SK-N-SH (cell line): ENCODE results near the gene OR7D2. TPM values are rescaled to one million over a fixed set of nuclear protein-coding genes. Genes with fewer than 3 reads are reported as not detected.

Experiments
- CTCF ChIA-PET: fragments of 300-600, 350-600 bp; formaldehyde crosslinking; extraction: SDS; loops from one replicate; lab custom pipeline; 2021; lab: Yijun Ruan, JAX
- POLR2A ChIA-PET: fragments of 350-600 bp; sonication (Branson Sonifier 250); formaldehyde crosslinking; extraction: SDS; loops from one replicate; lab custom pipeline; 2020; ENCODE audit warnings: antibody characterized with exemption, inconsistent platforms; lab: Yijun Ruan, JAX
- DNase-seq: peaks from one replicate; pipeline ENCODE4 v3.0.0; 2012
- H2AFZ ChIP-seq: fragments of 200-600 bp; sonication (generic); 2 replicates; pipeline ENCODE4 v1.8.1; 2016; ENCODE audit warnings: antibody characterized with exemption, mild to moderate bottlenecking, low read depth
- H3F3A ChIP-seq: fragments of 200-600 bp; sonication (generic); replicated peaks from 2 replicates; pipeline ENCODE3; 2016; ENCODE audit warnings: antibody characterized with exemption, mild to moderate bottlenecking; ENCODE audit not compliant: insufficient read depth
- H3K27ac ChIP-seq, 2 experiments: fragments of 200-500 bp in 1 of 2; fragments of 200-600 bp in 1 of 2; sonication (Bioruptor generic) in 1 of 2; sonication (generic), shearing (Covaris generic) in 1 of 2; 2 replicates each; pipeline versions ENCODE4 v1.5.1 to v1.6.1; 2014 to 2016; ENCODE audit warnings: low read depth in 2 of 2, inconsistent platforms in 1 of 2, low read length in 1 of 2, mild to moderate bottlenecking in 1 of 2, mixed read lengths in 1 of 2
- H3K27me3 ChIP-seq: fragments of 200-600 bp; sonication (generic), shearing (Covaris generic); 2 replicates; pipeline ENCODE4 v1.6.1; 2016; ENCODE audit warnings: mixed run types; ENCODE audit not compliant: insufficient read depth
- H3K36me3 ChIP-seq, 2 experiments: fragments of 200-500 bp in 1 of 2; fragments of 200-600 bp in 1 of 2; sonication (Bioruptor generic) in 1 of 2; sonication (generic) in 1 of 2; replicated peaks in 1 of 2; 2 replicates each; pipeline versions ENCODE3 to v1.5.1; 2014 to 2016; ENCODE audit warnings: low read length in 1 of 2, mild to moderate bottlenecking in 1 of 2; ENCODE audit not compliant: insufficient read depth in 2 of 2, control insufficient read depth in 1 of 2
- H3K4me1 ChIP-seq, 2 experiments: fragments of 200-500 bp in 1 of 2; fragments of 200-600 bp in 1 of 2; sonication (Bioruptor generic) in 1 of 2; sonication (generic), shearing (Covaris generic) in 1 of 2; 2 replicates each; pipeline versions ENCODE4 v1.5.1 to v1.6.1; 2014 to 2016; ENCODE audit warnings: low read depth in 1 of 2, low read length in 1 of 2, mixed run types in 1 of 2; ENCODE audit not compliant: insufficient read depth in 2 of 2, control insufficient read depth in 1 of 2
- H3K4me2 ChIP-seq: fragments of 200-600 bp; sonication (generic), shearing (Covaris generic); 2 replicates; pipeline ENCODE4 v1.6.1; 2017; ENCODE audit warnings: mixed run types
- H3K4me3 ChIP-seq, 2 experiments: fragments of 200-500 bp in 1 of 2; fragments of 200-600 bp in 1 of 2; sonication (Bioruptor generic) in 1 of 2; sonication (generic), shearing (Covaris generic) in 1 of 2; 2 replicates each; pipeline versions ENCODE4 v1.5.1 to v1.8.1; 2014 to 2016; ENCODE audit warnings: low read depth in 2 of 2, inconsistent platforms in 1 of 2, low read length in 1 of 2, mild to moderate bottlenecking in 1 of 2, mixed read lengths in 1 of 2, moderate library complexity in 1 of 2
- H3K79me2 ChIP-seq: fragments of 200-600 bp; sonication (generic); 2 replicates; pipeline ENCODE4 v1.8.1; 2017; ENCODE audit warnings: mild to moderate bottlenecking; ENCODE audit not compliant: insufficient read depth
- H3K9ac ChIP-seq: fragments of 200-600 bp; sonication (generic); 2 replicates; pipeline ENCODE4 v1.6.1; 2017; ENCODE audit warnings: mixed run types
- H3K9me2 ChIP-seq: fragments of 200-600 bp; sonication (generic); 2 replicates; pipeline ENCODE4 v1.6.1; 2017; ENCODE audit warnings: mixed run types
- H3K9me3 ChIP-seq: fragments of 200-600 bp; sonication (generic); 2 replicates; pipeline ENCODE4 v1.6.1; 2017; ENCODE audit warnings: mixed run types, mild to moderate bottlenecking, moderate library complexity
- H4K20me1 ChIP-seq: fragments of 200-600 bp; sonication (generic); 2 replicates; pipeline ENCODE4 v1.6.1; 2017; ENCODE audit warnings: mild to moderate bottlenecking, mixed run types; ENCODE audit not compliant: insufficient read depth
- FOSL2 ChIP-seq: IDR thresholded peaks from 2 replicates; pipeline ENCODE4 v1.4.0; 2012; ENCODE audit warnings: low read depth, mild to moderate bottlenecking, moderate library complexity, borderline replicate concordance
- MEF2A ChIP-seq: IDR thresholded peaks from 2 replicates; pipeline ENCODE4 v1.4.0; 2012; ENCODE audit warnings: low read depth, borderline replicate concordance
- NFIC ChIP-seq: IDR thresholded peaks from 2 replicates; pipeline ENCODE4 v1.4.0; 2012; ENCODE audit warnings: borderline replicate concordance
- POLR2AphosphoS5 ChIP-seq: IDR thresholded peaks from 2 replicates; pipeline ENCODE4 v1.6.1; 2012; ENCODE audit warnings: low read depth, low read length
- SIN3A ChIP-seq: IDR thresholded peaks from 2 replicates; pipeline ENCODE4 v1.6.1; 2012; ENCODE audit warnings: low read depth, mild to moderate bottlenecking, low read length, moderate library complexity, borderline replicate concordance
- WGBS: methylation state at CpG from one replicate; pipeline ENCODE4 v1.1.6; 2017; ENCODE audit warnings: low lambda C conversion rate; 5-methylcytosine and 5-hydroxymethylcytosine counted together
- polyA plus RNA-seq, 3 experiments: library from polyadenylated mRNA; depleted of rRNA; stranded (reverse); fragments of >200 nt; gene quantifications; 2 replicates each; pipeline ENCODE4 v1.2.3, GENCODE V29; 2012
- TF ChIP-seq, protein P1 (sequence below): IDR thresholded peaks from 2 replicates; pipeline ENCODE4; 2012

OR7D2 gene
- polyA plus RNA-seq, 1 of the 3 experiments (the other 2 are of a cell fraction): not detected

DNA sequence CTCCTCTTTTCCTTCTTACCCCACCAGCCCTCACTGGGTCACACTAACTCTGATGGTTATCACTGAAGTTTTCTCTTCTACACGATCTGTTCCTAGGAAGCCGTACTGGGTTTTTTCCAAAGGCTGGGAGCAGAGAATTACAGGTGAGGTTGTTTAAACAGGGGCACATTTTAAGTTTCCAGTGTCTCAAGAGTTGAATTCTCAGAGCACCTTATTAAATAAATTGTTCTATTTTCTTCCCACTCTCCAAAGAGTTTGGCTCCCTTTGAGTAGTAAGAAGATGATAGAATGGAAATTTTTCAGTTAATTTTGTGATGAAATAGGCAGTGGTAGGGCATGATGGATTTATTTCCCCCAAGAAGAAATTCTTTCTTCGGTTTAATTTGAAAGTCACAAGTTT is 40.7 kb downstream of the OR7D2 start, which contains the start of gene OR7D4:
Gene OR7D4 (minus strand): TSS at position 101 of the 400 bp plus-strand sequence. CDS start 4,752 bp downstream, outside the sequence.
- Histone ChIP-seq H3K9me2 (no peaks in the 10 kb centered on the region), H3K79me2 (no peaks in the 10 kb centered on the region), H3K27me3 (no peaks in the 10 kb centered on the region), H3K36me3 (no peaks in the 10 kb centered on the region), H3K9me3 (no peaks in the 10 kb centered on the region), H4K20me1 (no peaks in the 10 kb centered on the region), H3K4me3 (no peak within 1 kb of the TSS), H3K9ac (no peak within 1 kb of the TSS), H3K4me1 (no peaks in the 10 kb centered on the region), H2AFZ (no peak within 1 kb of the TSS), H3K27ac (no peak within 1 kb of the TSS), H3K4me2 (no peak within 1 kb of the TSS), H3F3A (no peaks in the 10 kb centered on the region)
- ChIA-PET POLR2A (no interaction called here), CTCF (no interaction called here)
- 0% methylated on average over 3 of the region's 3 CpGs for WGBS
- no peak for DNase-seq
- TF ChIP-seq FOSL2: no peak
- TF ChIP-seq, protein P1, sequence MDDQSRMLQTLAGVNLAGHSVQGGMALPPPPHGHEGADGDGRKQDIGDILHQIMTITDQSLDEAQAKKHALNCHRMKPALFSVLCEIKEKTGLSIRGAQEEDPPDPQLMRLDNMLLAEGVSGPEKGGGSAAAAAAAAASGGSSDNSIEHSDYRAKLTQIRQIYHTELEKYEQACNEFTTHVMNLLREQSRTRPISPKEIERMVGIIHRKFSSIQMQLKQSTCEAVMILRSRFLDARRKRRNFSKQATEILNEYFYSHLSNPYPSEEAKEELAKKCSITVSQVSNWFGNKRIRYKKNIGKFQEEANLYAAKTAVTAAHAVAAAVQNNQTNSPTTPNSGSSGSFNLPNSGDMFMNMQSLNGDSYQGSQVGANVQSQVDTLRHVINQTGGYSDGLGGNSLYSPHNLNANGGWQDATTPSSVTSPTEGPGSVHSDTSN: no peak
- no peak for TF ChIP-seq MEF2A
- TF ChIP-seq NFIC: no peak
- TF ChIP-seq POLR2AphosphoS5: no peak
- no peak for TF ChIP-seq SIN3A

Other genes with a start within 250 kb of the OR7D2 start
- gene MUC16, start 168.6 kb upstream of the OR7D2 start, polyA plus RNA-seq (2012; rRNA removed): not detected in 2 replicates
- gene OR1M1, start 91.9 kb upstream of the OR7D2 start, polyA plus RNA-seq (2012; rRNA removed): not detected in 2 replicates
- gene OR7G2, start 71.5 kb upstream of the OR7D2 start, polyA plus RNA-seq (2012; rRNA removed): not detected in 2 replicates
- gene OR7G1, start 63.2 kb upstream of the OR7D2 start, polyA plus RNA-seq (2012; rRNA removed): not detected in 2 replicates
- not detected in 2 replicates for gene OR7G3, start 52.0 kb upstream of the OR7D2 start, polyA plus RNA-seq (2012; rRNA removed)
- 13.2 and 16.0 TPM in 2 replicates for gene ZNF317, start 38.6 kb upstream of the OR7D2 start, polyA plus RNA-seq (2012; rRNA removed)
- gene OR7D4, start 40.6 kb downstream of the OR7D2 start, polyA plus RNA-seq (2012; rRNA removed): not detected in 2 replicates
- not detected in 2 replicates for gene OR7E24, start 72.0 kb downstream of the OR7D2 start, polyA plus RNA-seq (2012; rRNA removed)
- 0.97 and 1.2 TPM in 2 replicates for gene ZNF699, start 130.9 kb downstream of the OR7D2 start, polyA plus RNA-seq (2012; rRNA removed)
- 10.4 and 15.2 TPM in 2 replicates for gene ZNF559, start 145.2 kb downstream of the OR7D2 start, polyA plus RNA-seq (2012; rRNA removed)
- 2.6 and 3.6 TPM in 2 replicates for gene ZNF177, start 184.0 kb downstream of the OR7D2 start, polyA plus RNA-seq (2012; rRNA removed)